Measurements from ENCODE around the gene FXYD6.

The FXYD6 gene

GRCh38 chr11:117884994-117885393 is 8.5 kb upstream of the FXYD6 start:
- DNase-seq = no peak

DNA sequence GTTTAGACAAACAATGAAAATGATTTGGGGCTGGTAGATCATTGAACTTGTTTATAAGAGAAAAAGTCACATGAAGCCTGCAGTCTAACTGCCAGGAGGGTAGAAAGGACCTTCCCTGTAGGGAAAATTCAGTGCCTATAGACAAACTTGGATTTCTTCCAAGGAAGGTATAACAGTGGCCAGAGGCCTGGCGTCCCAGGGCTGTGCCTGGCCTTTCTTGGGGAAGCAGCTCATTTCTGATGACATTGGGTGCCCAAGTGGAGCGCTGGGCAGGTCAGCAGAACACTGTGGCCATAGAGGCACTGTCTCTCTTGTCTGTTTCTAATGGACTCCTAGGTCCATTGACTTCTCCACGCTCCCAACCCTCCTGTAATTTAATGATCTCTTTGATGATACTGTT is 6.6 kb upstream of the FXYD6 start:
- DNase-seq = no peak

DNA sequence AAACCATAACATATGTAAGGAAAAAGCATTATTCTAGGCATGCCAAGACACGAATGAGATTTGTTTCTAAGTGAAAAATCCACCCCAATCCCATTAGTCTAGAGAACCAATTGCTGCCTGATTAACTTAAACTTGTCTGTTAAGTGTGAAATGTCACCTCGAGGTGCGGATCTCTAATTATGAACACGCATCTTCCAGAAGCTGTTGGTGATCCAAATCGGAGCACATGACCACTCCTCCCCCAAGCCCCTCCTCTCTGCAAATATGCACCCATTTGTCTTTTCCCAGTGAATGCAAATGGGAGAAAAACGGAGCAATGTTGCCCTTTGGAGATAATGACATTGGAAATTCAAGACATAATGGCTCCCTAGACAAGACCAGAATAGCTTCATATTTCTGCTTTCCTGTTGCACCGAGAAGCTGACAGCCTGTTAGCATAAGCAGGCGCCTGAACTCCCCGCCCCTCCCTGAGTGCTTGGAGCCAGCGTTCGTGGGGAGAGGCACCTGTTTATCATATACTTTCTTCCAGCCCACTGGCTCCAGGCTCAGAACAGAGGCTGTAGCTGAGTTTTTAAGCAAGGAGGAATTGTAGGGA is 6.0 kb upstream of the FXYD6 start:
- no peak for DNase-seq

- no peak for DNase-seq
These were observed 4.8 kb upstream of the FXYD6 start for GRCh38 chr11:117881217-117881616.

GRCh38 chr11:117879516-117880480 is 3.3 kb upstream of the FXYD6 start:
- DNase-seq = no peak

GRCh38 chr11:117878939-117879475 is 2.5 kb upstream of the FXYD6 start:
- DNase-seq = no peak

GRCh38 chr11:117878314-117878938 is 2.0 kb upstream of the FXYD6 start:
- DNase-seq = no peak

GRCh38 chr11:117877120-117877784 is 794 bp upstream of the FXYD6 start:
- no peak for DNase-seq

DNA sequence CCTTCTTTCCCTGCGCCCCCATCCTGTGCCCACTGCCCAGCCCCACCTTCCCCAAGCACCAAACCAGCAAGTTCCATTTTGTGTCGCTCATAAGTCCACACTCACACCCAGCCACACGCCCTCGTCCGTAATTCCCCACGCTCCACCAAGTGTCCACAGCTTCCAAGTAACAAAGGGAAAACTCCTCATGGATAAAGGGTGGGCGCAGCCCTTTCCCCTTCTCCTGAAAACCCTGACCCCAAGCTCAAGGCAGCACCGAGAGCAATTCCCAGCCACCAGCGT is 458 bp downstream of the FXYD6 start:
- no peak for DNase-seq

DNA sequence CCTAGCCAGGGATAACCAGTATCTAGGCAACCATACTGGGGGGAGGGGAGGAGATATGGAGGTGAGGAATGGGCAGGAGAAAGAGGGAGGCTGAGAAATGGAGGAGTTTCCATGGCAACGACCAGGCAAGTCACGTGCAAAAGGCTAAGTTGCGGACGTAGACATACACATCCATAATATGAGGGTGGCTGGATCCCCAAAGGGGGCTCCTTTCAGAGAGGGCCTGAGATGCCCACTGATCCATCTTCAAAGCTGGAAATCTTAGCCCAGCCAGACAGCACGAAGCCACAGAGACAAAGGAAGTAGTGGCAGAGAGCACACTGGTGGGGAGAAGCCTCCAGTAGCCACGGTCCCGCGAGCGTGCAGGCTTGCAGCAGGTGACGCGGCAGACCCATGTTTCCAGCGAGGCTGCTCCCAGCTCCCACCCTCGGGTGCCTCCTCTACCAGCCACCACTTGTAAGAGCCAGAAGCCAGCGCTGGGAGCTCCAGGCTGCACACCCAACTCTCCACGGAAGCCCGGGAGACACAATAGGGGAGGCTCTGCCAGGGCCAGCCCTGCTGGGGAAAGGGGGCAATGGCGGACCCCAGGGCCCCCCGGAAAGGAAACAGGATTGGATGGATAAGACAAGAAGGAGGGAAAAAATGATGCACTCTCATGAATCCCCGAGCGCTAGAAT is 938 bp downstream of the FXYD6 start:
- DNase-seq = peak; percentile 16

GRCh38 chr11:117874910-117875381 is 1.5 kb downstream of the FXYD6 start:
- no peak for DNase-seq

DNA sequence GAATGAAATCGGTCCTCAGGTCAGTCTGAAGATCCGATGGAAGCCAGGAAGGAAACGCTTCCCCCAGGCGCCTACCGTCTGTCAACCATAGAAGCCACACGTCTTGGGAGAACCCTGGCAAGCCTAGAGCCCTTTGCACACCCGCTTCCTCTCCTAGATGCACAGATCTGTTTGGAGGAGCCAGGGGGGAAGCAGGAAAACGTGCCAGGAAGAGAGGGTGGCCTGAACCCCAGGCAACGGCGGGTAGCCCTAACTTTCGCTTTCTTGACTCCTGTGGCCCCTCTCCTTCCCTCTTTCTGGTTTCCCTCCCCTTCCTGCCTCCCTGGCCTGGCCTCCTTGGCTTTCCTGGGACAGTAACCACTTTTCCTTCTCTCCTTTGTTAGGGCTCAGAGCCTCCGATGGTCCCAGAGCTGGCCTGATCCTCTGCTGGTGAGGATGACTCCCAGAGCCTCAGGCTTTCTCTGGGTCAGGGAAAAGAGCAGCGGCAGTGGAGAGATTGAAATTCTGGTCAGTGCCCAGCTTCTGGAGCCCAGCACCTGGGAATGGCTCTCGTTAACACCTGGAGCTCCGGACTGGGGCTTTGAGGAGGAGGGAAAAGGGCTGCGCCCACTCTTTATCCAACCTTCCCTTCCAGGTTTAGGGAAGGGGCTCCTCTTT is 2.1 kb downstream of the FXYD6 start:
- DNase-seq = no peak

- DNase-seq = no peak
These were observed 2.7 kb downstream of the FXYD6 start for GRCh38 chr11:117873828-117874125.

- no peak for DNase-seq
These were observed 3.3 kb downstream of the FXYD6 start for GRCh38 chr11:117872975-117873827.

DNA sequence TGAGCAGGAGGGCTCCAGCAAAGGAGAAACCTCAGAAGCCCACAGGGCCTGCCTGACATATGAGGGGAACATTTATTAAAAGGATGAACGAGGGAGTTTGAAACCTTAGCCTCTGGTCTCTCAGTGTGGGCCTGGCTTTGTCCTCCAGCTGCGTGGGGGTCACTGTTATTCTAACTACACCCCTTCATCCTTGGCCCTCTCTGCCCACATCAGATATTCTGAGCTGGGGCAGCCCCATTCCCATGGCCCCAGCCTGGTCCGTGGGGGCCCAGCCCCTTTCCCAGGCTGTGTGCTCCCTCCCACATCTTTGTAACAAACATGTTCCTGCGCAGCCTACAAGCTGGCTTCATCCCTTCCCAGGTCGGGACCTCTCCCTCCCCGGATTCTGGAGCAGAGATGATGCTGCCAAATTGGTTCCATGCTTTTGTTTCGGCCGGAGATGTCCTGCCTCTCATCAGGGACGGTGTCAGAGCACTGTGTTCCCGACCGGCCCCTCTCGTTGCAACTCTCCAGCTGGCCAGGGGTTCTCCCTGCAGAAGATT is 4.0 kb downstream of the FXYD6 start:
- DNase-seq = no peak

- no peak for DNase-seq
These were observed 4.7 kb downstream of the FXYD6 start for GRCh38 chr11:117871784-117872183.

DNA sequence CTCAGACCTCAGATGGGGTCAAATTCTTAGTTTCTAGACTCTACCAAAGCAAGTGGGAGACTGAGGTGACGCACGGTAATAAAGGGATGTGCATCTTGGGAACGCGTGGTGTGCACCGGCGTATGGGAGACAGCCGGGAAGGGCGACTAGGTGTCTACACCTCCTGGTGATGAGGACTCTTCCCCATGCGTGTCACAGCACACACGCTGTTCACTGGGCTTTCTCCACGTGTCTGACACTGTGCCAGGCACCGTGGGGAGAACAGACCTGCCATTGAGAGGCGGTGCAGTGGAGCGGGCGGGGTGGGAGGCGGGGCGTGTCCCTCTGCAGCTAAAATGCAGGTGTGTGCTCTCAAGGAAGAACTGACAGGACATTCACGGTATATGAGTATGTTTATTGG is 5.3 kb downstream of the FXYD6 start:
- DNase-seq = no peak

- DNase-seq = no peak
These were observed 6.1 kb downstream of the FXYD6 start for GRCh38 chr11:117870103-117870952.

- DNase-seq = no peak
These were observed 6.9 kb downstream of the FXYD6 start for GRCh38 chr11:117869604-117870003.
